Body of pancreas (tissue), 4 donors: Measurements from ENCODE around the gene EGLN1.

Experiments
- CTCF ChIP-seq, 7 experiments: fragments of 450-650 bp in 4 of 7; fragments of 200-600 bp in 3 of 7; sonication (generic) in 3 of 7; IDR thresholded peaks; one replicate each; pipeline ENCODE4 v1.5.1; 2016 to 2019; ENCODE audit warnings: antibody characterized with exemption in 7 of 7
- POLR2A ChIP-seq, 3 donors: fragments of 450-650 bp; IDR thresholded peaks; one replicate each; pipeline ENCODE4 v1.6.1; 2016; ENCODE audit warnings: antibody characterized with exemption in 3 of 3, mild to moderate bottlenecking in 2 of 3

GRCh38 chr1:231395998-231396390, 26.1 kb downstream of the EGLN1 start:
- no peak for TF ChIP-seq CTCF (IDR thresholded peaks at IDR 0.05)
- no peak for TF ChIP-seq POLR2A (IDR thresholded peaks at IDR 0.05)
